ENCODE measurements around the gene CTNS.

DNA sequence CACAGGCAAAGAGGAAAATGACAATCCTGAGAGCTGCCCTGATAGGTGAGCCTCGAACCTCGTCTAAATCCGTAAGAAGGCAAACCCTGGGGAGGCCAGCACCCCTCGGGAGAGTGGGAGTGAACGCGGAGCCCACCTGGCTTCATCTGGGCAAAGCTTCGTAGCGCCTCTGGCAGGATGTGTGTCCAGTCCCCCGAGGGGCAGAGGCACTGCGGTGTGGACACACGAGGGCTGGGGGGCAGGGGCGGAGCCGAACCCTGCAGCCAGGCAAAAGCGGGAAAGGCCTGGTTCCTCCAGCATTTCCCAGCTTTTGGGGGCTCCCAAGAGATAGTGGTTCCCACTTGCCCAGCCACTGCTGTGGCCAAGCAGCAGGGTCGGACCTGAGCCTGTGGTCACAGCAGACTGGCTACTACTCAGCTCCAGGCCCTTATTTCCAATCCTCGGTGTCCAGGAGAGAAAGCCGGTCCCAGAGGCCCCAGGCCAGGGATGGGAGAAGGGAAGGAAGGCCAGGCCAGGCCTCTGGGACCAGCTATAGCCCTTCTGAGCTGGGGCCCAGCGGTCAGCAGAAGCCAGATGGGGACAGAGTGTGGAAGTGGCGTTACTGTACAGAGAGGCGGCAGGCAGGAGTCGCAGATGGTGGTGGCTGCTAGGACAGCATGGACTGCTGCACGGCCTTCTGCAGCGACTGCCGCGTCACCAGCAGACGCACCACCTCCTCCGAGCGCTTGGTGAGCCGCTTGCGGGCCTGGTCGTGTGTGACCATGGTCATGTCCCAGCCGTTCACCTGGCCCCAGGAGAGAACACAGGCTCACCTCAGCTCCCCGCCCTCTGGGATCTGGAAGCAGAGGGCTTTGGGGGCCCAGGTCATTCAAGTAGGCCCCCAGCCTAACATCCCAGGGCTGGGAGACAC, 26.8 kb downstream of the CTNS start:
- TF ChIP-seq, protein P1, sequence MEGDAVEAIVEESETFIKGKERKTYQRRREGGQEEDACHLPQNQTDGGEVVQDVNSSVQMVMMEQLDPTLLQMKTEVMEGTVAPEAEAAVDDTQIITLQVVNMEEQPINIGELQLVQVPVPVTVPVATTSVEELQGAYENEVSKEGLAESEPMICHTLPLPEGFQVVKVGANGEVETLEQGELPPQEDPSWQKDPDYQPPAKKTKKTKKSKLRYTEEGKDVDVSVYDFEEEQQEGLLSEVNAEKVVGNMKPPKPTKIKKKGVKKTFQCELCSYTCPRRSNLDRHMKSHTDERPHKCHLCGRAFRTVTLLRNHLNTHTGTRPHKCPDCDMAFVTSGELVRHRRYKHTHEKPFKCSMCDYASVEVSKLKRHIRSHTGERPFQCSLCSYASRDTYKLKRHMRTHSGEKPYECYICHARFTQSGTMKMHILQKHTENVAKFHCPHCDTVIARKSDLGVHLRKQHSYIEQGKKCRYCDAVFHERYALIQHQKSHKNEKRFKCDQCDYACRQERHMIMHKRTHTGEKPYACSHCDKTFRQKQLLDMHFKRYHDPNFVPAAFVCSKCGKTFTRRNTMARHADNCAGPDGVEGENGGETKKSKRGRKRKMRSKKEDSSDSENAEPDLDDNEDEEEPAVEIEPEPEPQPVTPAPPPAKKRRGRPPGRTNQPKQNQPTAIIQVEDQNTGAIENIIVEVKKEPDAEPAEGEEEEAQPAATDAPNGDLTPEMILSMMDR (IDR thresholded peaks at IDR 0.05): no peak
- TF ChIP-seq POLR2A (IDR thresholded peaks at IDR 0.05) (no peak), EP300 (IDR thresholded peaks at IDR 0.05) (no peak)
